ENCODE measurements around the gene KNSTRN.

- TF ChIP-seq CTCF (IDR thresholded peaks at IDR 0.05; ENCODE audit: low read depth, low read length, missing input control) (no peak), YY1 (IDR thresholded peaks at IDR 0.05) (no peak), TAF1 (conservative IDR thresholded peaks at IDR 0.05) (no peak), JUND (IDR thresholded peaks at IDR 0.05) (no peak), SP1 (IDR thresholded peaks at IDR 0.05) (no peak), MAX (IDR thresholded peaks at IDR 0.05) (no peak)
Measured at GRCh38 chr15:40367371-40367685, 15.2 kb upstream of the KNSTRN start.

Measured in liver (tissue), 3 donors.